H9 (cell line): Measurements from ENCODE around the gene SCGN. TPM values are rescaled to one million over a fixed set of nuclear protein-coding genes. Genes with fewer than 3 reads are reported as not detected.

Source experiments
- DNase-seq: peaks from one replicate; pipeline ENCODE4 v3.0.0-alpha.2; 2017
- H2AFZ ChIP-seq: one replicate; pipeline ENCODE4 v1.6.1; 2013; ENCODE audit warnings: mild to moderate bottlenecking, low read length, control low read depth, moderate library complexity
- H2AK5ac ChIP-seq: 2 replicates; pipeline ENCODE4 v1.6.1; 2013; ENCODE audit warnings: low read length, control low read depth, mixed read lengths; ENCODE audit not compliant: insufficient read length
- H2BK120ac ChIP-seq: one replicate; pipeline ENCODE4 v1.6.1; 2013; ENCODE audit warnings: low read depth, mild to moderate bottlenecking, low read length, control low read depth, inconsistent platforms; ENCODE audit not compliant: poor library complexity, severe bottlenecking
- H2BK12ac ChIP-seq: 2 replicates; pipeline ENCODE4 v1.6.1; 2013; ENCODE audit warnings: low read length, control low read depth, mixed read lengths, low read depth; ENCODE audit not compliant: insufficient read length
- H2BK15ac ChIP-seq: 2 replicates; pipeline ENCODE4 v1.6.1; 2013; ENCODE audit warnings: low read depth, low read length, control low read depth
- H2BK20ac ChIP-seq: one replicate; pipeline ENCODE4 v1.6.1; 2013; ENCODE audit warnings: low read depth, mild to moderate bottlenecking, low read length, control low read depth, inconsistent platforms; ENCODE audit not compliant: poor library complexity, severe bottlenecking
- H2BK5ac ChIP-seq: 2 replicates; pipeline ENCODE4 v1.6.1; 2013; ENCODE audit warnings: low read length, control low read depth, mixed read lengths; ENCODE audit not compliant: insufficient read length
- H3K14ac ChIP-seq: 2 replicates; pipeline ENCODE4 v1.6.1; 2013; ENCODE audit warnings: low read length, control low read depth; ENCODE audit not compliant: insufficient read depth
- H3K18ac ChIP-seq: 2 replicates; pipeline ENCODE4 v1.6.1; 2013; ENCODE audit warnings: low read depth, mild to moderate bottlenecking, mixed read lengths, low read length, control low read depth; ENCODE audit not compliant: insufficient read length
- H3K23ac ChIP-seq: 2 replicates; pipeline ENCODE4 v1.6.1; 2013; ENCODE audit warnings: low read length, control low read depth, mixed read lengths, low read depth; ENCODE audit not compliant: insufficient read length
- H3K23me2 ChIP-seq: 2 replicates; pipeline ENCODE4 v1.6.1; 2013; ENCODE audit warnings: low read depth, mild to moderate bottlenecking, mixed read lengths, low read length, control low read depth; ENCODE audit not compliant: insufficient read length, poor library complexity, severe bottlenecking
- H3K27ac ChIP-seq: 2 replicates; pipeline ENCODE4 v1.5.1; 2013; ENCODE audit warnings: low read length, control low read depth, mixed read lengths, low read depth; ENCODE audit not compliant: insufficient read length
- H3K27me3 ChIP-seq: 2 replicates; pipeline ENCODE4 v1.6.1; 2013; ENCODE audit warnings: low read length, control low read depth, inconsistent platforms; ENCODE audit not compliant: insufficient read depth
- H3K4ac ChIP-seq: 2 replicates; pipeline ENCODE4 v1.6.1; 2013; ENCODE audit warnings: low read depth, mild to moderate bottlenecking, control low read depth, inconsistent platforms, low read length, moderate library complexity
- H3K4me1 ChIP-seq: 2 replicates; pipeline ENCODE4 v1.6.1; 2013; ENCODE audit warnings: low read length, control low read depth, inconsistent platforms; ENCODE audit not compliant: insufficient read depth
- H3K4me2 ChIP-seq: 2 replicates; pipeline ENCODE4 v1.6.1; 2013; ENCODE audit warnings: low read length, control low read depth, mixed read lengths; ENCODE audit not compliant: insufficient read length, insufficient read depth
- H3K56ac ChIP-seq: 2 replicates; pipeline ENCODE4 v1.6.1; 2013; ENCODE audit warnings: low read depth, mild to moderate bottlenecking, mixed read lengths, low read length, control low read depth; ENCODE audit not compliant: insufficient read length
- H3K79me1 ChIP-seq: 2 replicates; pipeline ENCODE4 v1.6.1; 2013; ENCODE audit warnings: low read depth, mild to moderate bottlenecking, moderate library complexity, low read length, control low read depth, inconsistent platforms; ENCODE audit not compliant: insufficient read depth, poor library complexity, severe bottlenecking
- H3K79me2 ChIP-seq: 2 replicates; pipeline ENCODE4 v1.6.1; 2013; ENCODE audit warnings: low read length, control low read depth, inconsistent platforms; ENCODE audit not compliant: insufficient read depth
- H3K9ac ChIP-seq: 2 replicates; pipeline ENCODE4 v1.6.1; 2013; ENCODE audit warnings: low read length, control low read depth, mixed read lengths; ENCODE audit not compliant: insufficient read length; ENCODE audit errors: extremely low read depth
- H3K9me3 ChIP-seq: one replicate; pipeline ENCODE4 v1.6.1; 2013; ENCODE audit warnings: low read depth, low read length, inconsistent platforms; ENCODE audit not compliant: control insufficient read depth
- H3T11ph ChIP-seq: one replicate; pipeline ENCODE4 v1.6.1; 2013; ENCODE audit warnings: mild to moderate bottlenecking, low read length, control low read depth, inconsistent platforms
- H4K20me1 ChIP-seq: one replicate; pipeline ENCODE4 v1.6.1; 2013; ENCODE audit not compliant: control insufficient read depth, insufficient read length, insufficient read depth
- H4K5ac ChIP-seq: 2 replicates; pipeline ENCODE4 v1.6.1; 2013; ENCODE audit warnings: low read depth, mild to moderate bottlenecking, mixed read lengths, low read length, control low read depth; ENCODE audit not compliant: insufficient read length
- H4K8ac ChIP-seq: replicated peaks from 2 replicates; pipeline ENCODE4 v1.6.1; 2013; ENCODE audit warnings: low read length, control low read depth, mixed read lengths, low read depth; ENCODE audit not compliant: insufficient read length
- H4K91ac ChIP-seq: 2 replicates; pipeline ENCODE4 v1.6.1; 2013; ENCODE audit warnings: low read depth, mild to moderate bottlenecking, moderate library complexity, mixed read lengths, low read length, control low read depth; ENCODE audit not compliant: insufficient read length
- H3K27ac Mint-ChIP-seq, 3 experiments: 2 replicates in 2 of 3; 3 replicates in 1 of 3; pipeline ENCODE4 v1.8.0; 2020 to 2021; ENCODE audit warnings: mixed read lengths in 3 of 3, mild to moderate bottlenecking in 1 of 3, moderate library complexity in 1 of 3
- H3K27me3 Mint-ChIP-seq: 2 replicates; pipeline ENCODE4 v1.8.0; 2021; ENCODE audit warnings: low read depth, mild to moderate bottlenecking, moderate library complexity, mixed read lengths
- H3K36me3 Mint-ChIP-seq, 3 experiments: 2 replicates in 2 of 3; 3 replicates in 1 of 3; pipeline ENCODE4 v1.8.0; 2020 to 2021; ENCODE audit warnings: low read depth in 3 of 3, mixed read lengths in 3 of 3; ENCODE audit not compliant: insufficient read depth in 1 of 3
- H3K4me1 Mint-ChIP-seq, 2 experiments: 2 replicates each; pipeline ENCODE4 v1.8.0; 2020; ENCODE audit warnings: mixed read lengths in 2 of 2
- H3K4me3 Mint-ChIP-seq, 2 experiments: 2 replicates in 1 of 2; 3 replicates in 1 of 2; pipeline ENCODE4 v1.8.0; 2020 to 2021; ENCODE audit warnings: mild to moderate bottlenecking in 2 of 2, mixed read lengths in 2 of 2, moderate library complexity in 1 of 2
- H3K9me3 Mint-ChIP-seq, 2 experiments: 2 replicates in 1 of 2; 3 replicates in 1 of 2; pipeline ENCODE4 v1.8.0; 2020; ENCODE audit warnings: mild to moderate bottlenecking in 2 of 2, mixed read lengths in 2 of 2, moderate library complexity in 1 of 2
- WGBS: extraction: QIAGEN DNeasy Blood & Tissue Kit; methylation state at CpG from one replicate; pipeline ENCODE4 v1.1.7; 2013; ENCODE audit warnings: missing lambda C conversion rate, low lambda C conversion rate, mixed read lengths; ENCODE audit not compliant: insufficient read length; ENCODE audit errors: extremely low coverage; 5-methylcytosine and 5-hydroxymethylcytosine counted together
- total RNA-seq: library from RNA; stranded (reverse); gene quantifications from 2 replicates; pipeline ENCODE4 v1.2.1, GENCODE V29; 2021
- TF ChIP-seq, protein P1 (sequence below): fragments of 200-600 bp; sonication (generic); conservative IDR thresholded peaks from 3 replicates; pipeline ENCODE4 v1.8.0; 2021; ENCODE audit warnings: antibody characterized with exemption, mild to moderate bottlenecking

Gene SCGN
- total RNA-seq, 1 experiment from 2014 or later, result not detected

DNA sequence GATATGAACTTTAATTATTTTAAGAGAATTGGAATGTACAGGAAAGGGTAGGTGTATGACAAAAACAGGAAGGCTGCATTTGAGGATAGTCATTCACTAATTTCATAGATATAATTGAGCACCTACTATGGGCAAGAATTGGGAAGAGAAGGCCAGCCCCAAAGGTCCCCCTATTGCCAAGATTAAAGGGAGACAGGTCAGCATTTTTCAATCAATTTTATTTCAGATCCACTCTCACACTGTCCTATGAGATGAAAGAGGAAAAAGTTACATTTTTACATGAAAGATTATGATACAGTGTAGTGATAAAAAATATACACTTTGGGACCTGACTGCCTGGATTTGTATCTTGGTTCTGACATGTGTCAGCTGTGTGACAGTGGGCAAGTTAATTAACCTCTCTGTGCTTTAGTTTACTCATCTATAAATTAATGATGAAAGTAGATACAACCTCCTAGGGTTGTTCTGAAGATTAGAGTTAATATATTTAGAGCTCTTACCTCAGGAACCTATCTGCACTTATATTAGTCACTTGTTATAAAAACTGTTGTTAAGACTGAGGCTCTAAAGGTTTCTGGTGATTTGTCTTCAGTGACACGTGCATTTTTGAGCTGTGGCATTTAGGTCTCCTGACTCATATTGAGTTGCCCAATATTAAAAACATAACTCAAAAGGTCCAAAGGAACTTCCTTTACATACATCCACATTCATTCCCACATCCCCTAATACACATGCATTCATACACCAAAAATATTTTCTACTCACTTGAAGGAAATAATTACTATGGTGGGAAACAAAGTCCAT is 45.7 kb downstream of the SCGN start:
- Histone ChIP-seq H2BK20ac (no peak overlapping the region), H3K18ac (no peak overlapping the region), H3T11ph (no peak overlapping the region), H3K4me1 (no peaks in the 10 kb centered on the region), H3K27ac (no peak overlapping the region), H3K23me2 (no peaks in the 10 kb centered on the region), H4K5ac (no peak overlapping the region), H3K23ac (no peak overlapping the region), H3K79me2 (no peaks in the 10 kb centered on the region), H2AK5ac (no peak overlapping the region), H3K9ac (no peak overlapping the region), H4K8ac (no peak overlapping the region), H4K20me1 (no peaks in the 10 kb centered on the region), H2BK15ac (no peak overlapping the region), H3K14ac (no peak overlapping the region), H3K4ac (no peak overlapping the region), H2BK120ac (no peak overlapping the region), H2BK12ac (no peak overlapping the region), H4K91ac (no peak overlapping the region), H3K79me1 (no peaks in the 10 kb centered on the region), H2BK5ac (no peak overlapping the region), H2AFZ (no peak overlapping the region), H3K4me2 (no peak overlapping the region), H3K27me3 (no peaks in the 10 kb centered on the region), H3K9me3 (no peaks in the 10 kb centered on the region), H3K56ac (no peak overlapping the region)
- H3K9me3 Mint-ChIP-seq, result no peaks in the 10 kb centered on the region; a peak in 1 of 5 replicates
- no peaks in the 10 kb centered on the region for H3K27me3 Mint-ChIP-seq
- no peaks in the 10 kb centered on the region for H3K36me3 Mint-ChIP-seq
- peaks cover 2% of the 10 kb centered on the region in 2 experiments for H3K4me1 Mint-ChIP-seq
- no peak overlapping the region for H3K4me3 Mint-ChIP-seq
- TF ChIP-seq, protein P1, sequence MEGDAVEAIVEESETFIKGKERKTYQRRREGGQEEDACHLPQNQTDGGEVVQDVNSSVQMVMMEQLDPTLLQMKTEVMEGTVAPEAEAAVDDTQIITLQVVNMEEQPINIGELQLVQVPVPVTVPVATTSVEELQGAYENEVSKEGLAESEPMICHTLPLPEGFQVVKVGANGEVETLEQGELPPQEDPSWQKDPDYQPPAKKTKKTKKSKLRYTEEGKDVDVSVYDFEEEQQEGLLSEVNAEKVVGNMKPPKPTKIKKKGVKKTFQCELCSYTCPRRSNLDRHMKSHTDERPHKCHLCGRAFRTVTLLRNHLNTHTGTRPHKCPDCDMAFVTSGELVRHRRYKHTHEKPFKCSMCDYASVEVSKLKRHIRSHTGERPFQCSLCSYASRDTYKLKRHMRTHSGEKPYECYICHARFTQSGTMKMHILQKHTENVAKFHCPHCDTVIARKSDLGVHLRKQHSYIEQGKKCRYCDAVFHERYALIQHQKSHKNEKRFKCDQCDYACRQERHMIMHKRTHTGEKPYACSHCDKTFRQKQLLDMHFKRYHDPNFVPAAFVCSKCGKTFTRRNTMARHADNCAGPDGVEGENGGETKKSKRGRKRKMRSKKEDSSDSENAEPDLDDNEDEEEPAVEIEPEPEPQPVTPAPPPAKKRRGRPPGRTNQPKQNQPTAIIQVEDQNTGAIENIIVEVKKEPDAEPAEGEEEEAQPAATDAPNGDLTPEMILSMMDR, result no peak
- H3K27ac Mint-ChIP-seq, result no peak overlapping the region
- no CpG with 5 or more reads among the region's 1 CpG for WGBS
- no peak for DNase-seq
